LNCaP clone FGC (cell line): ENCODE data around the gene TSPAN4.

Experiments used
- DNase-seq: peaks from one replicate; pipeline ENCODE4 v3.0.0-alpha.2; 2011; ENCODE audit warnings: low read depth
- H3K4me3 ChIP-seq: 2 replicates; pipeline ENCODE4 v1.5.1; 2011; ENCODE audit warnings: mild to moderate bottlenecking, low read depth, low read length, control low read depth
- TF ChIP-seq, protein P1 (sequence below): IDR thresholded peaks from 2 replicates; pipeline ENCODE4 v1.5.1; 2012; ENCODE audit warnings: mild to moderate bottlenecking; ENCODE audit not compliant: control insufficient read depth, insufficient read depth; ENCODE audit errors: extremely low read depth

TSPAN4 gene

DNA sequence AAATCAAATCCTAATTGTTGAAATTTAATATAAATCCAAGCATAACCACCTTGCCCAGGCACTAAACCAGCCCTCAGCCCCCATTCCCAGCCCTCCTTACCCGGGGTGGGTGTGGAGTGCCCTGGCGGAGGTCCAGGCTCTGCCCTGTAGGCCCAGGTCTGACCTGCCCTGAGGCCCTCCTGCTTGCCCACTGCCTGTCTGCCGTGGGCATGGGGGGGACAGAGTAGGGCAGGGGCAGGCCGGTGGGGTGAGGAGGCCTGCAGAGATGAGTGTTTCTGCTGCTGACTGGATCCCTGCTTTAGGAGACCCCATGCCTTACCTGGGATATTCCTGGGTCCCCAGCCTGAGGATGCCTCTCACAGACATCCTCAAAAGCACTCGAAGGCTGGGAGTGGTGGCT is 71.6 kb downstream of the TSPAN4 start:
- TF ChIP-seq, protein P1, sequence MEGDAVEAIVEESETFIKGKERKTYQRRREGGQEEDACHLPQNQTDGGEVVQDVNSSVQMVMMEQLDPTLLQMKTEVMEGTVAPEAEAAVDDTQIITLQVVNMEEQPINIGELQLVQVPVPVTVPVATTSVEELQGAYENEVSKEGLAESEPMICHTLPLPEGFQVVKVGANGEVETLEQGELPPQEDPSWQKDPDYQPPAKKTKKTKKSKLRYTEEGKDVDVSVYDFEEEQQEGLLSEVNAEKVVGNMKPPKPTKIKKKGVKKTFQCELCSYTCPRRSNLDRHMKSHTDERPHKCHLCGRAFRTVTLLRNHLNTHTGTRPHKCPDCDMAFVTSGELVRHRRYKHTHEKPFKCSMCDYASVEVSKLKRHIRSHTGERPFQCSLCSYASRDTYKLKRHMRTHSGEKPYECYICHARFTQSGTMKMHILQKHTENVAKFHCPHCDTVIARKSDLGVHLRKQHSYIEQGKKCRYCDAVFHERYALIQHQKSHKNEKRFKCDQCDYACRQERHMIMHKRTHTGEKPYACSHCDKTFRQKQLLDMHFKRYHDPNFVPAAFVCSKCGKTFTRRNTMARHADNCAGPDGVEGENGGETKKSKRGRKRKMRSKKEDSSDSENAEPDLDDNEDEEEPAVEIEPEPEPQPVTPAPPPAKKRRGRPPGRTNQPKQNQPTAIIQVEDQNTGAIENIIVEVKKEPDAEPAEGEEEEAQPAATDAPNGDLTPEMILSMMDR: no peak
- no peak overlapping the region for H3K4me3 ChIP-seq
- no peak for DNase-seq

DNA sequence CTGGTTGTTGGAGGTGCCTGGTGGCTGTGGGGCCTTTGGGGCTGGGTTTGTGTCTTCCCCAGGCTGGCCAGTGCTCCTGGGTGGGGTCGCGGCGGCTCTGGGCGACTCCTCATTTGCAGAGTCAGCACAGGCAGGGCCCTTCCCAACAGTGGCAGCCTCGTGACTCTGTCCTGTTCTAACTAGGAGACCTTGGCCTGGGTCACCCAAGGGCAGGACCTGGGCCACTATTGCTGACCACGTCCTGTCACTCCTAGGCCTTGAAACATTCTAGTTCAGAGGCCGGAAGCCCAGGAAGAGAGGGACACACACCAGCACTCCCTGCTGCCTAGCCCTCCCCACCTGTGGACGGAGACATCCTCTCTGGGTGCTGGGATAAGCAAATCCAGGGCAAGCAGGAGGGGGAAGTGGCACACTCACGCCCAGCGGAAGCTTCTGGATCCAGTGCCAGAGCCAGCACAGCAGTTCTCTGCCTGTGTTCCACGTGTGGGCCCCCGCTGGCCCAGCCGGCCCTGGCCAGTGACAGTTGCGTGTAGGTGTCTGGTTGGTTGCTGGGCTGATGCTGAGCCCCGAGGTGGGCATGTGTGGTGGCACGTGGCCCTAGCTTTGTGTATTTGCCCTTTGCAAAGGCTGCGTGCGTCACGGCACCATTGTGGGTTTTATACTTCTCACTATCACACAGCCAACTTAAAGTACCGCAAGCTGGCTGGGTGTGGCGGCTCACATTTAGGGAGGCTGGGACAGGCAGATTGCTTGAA is 72.3 kb downstream of the TSPAN4 start:
- DNase-seq: no peak
- no peak overlapping the region for H3K4me3 ChIP-seq
- TF ChIP-seq, protein P1: no peak
